GM18498 (cell line): Measurements from ENCODE around the gene SENP1.

Source experiments
- ATAC-seq: cut with Tn5 transposase; IDR thresholded peaks from one replicate; pipeline ENCODE4 v1.9.1; 2021; ENCODE audit warnings: mild to moderate bottlenecking, moderate library complexity; ENCODE audit not compliant: unreplicated experiment

Gene SENP1

GRCh38 chr12:48068457-48068856 is 37.4 kb downstream of the SENP1 start:
- no peak for ATAC-seq

DNA sequence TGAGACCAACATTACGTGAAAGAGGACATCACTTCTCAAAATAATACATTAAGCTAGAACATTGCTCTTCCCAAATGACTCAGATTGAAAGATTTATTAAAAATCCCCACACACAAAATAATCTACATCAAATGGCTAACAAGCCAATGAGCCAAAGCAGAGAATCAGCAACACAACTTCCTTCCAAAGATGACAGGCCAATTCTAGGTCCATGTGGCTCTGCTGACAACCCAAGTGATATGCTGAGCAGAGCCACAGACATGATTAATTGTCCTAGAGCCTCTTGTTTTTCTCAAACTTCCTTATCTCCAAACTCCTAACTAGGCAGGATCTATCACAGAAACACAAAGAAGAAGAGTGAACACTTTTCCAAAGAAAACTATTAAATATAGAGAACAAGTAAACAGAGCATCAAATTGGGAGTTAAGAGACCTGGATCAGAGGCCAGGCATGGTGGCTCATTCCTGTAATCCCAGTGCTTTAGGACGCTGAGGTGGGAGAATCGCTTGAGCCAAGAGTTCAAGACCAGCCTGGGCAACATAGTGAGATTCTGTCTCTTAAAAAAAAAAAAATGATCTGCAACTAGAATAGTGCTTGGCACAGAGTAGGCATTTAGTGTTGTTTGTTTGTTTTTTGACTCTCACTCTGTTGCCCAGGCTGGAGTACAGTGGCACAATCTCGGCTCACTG is 38.5 kb downstream of the SENP1 start:
- ATAC-seq, result no peak

DNA sequence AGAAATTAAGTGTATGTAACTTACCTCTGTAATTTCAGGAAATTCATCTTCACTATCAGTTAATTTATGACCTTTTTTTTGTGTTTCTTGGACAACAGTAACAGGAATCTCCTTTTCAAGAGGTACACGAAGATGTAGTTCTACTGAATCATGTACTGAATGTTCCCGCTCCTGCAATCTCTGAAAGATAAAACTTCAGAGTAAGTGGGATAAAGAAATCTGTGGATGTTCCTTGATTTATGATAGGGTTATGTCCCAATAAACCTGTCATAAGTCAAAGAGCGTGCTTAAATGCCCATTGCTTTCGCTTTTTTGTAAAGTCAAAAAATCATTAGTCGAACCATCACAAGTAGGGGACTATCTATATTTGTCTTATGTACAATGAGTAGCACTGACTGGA is 40.8 kb downstream of the SENP1 start:
- no peak for ATAC-seq

DNA sequence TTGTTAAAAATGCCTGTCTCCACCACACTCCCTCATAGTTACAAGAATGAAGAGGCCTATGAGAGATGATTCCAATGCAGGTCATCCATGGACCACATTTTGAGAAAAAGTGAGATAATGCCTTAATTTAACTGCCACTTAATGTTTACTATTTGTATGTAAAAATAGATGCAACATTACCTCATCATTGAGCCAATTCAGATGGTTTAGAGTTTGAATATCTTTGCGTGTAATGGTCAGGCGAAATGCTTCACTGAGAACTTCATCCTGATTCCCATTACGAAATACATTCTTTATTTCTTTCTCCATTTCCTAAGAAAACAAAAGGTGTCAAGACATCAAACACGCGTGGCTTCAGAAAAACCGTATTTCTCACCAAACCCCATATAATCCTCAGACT is 42.3 kb downstream of the SENP1 start:
- no peak for ATAC-seq

- ATAC-seq, result no peak
These were observed 43.8 kb downstream of the SENP1 start for GRCh38 chr12:48061938-48062719.

DNA sequence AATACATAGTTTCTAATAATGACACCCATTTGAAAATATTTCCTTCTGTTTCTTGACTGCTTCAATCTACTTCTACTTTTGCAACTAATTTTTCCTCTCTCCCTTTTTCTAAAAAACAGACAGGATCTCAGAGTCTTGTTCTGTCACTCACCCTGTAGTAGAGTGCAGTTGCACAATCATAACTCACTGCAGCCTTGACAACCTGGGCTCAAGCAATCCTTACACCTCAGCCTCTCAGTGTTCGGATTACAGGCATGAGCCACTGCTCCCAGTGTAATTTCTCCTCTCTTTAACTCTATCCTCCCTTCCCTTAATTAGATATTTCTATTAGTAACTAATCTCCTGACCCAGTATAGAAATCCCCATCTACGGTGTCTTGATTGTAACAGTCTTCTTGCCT is 45.4 kb downstream of the SENP1 start:
- no peak for ATAC-seq

DNA sequence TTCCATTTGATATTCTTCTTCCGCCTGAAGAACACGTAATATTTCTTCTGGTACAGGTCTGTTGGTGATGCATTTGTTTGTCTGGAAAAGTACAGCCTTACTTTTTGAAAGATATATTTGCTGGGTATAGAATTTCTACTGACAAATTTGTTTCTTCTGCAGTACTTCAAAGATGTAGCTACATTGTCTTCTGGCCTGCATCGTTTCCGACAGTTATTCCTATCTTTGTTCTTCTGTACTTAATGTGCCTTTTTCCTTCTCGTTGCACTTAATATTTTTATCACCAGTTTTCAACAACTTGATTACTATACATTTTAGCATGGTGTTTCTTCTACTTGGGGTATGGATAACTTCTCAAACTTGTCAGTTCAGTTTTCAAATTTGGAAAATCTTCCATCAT is 47.1 kb downstream of the SENP1 start:
- ATAC-seq, result no peak

DNA sequence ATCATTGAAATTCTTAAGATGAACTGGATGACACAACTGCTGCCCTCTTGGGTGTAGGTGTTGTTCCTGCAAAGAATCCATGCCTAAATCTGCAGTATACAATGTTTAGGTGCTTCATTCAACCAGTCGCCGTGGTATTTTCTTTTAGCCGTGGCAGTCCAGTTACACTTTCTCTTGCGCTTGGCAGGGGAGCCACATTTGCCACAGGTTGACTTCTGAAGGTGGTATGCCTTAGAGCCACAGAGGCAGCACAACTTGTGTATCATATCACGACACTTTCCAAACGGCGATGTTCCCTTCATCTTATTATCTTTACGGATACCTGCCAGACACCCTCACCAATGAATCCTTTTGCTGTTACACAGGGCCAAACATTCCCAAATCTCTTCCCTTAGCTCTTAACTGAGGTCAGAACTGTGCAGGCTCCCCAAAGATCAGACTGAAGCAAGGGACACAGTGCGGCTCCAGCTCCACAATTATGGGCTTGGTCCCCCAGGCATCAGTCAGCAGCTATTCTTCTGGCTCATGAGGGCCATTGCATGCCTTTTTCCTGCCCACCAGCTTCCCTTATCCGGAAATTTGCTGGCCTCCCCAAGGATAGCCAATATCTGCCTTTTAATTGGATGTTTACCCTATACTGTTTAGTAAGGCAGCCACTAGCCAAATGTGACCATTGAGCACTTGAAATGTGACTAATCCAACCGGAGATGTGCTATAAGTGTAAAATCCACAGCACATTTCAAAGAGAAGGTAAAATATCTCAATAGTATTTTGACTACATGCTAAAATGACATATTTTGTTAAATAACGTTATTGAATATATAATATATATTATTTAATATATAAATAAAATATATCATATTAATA is 50.7 kb downstream of the SENP1 start:
- no peak for ATAC-seq

DNA sequence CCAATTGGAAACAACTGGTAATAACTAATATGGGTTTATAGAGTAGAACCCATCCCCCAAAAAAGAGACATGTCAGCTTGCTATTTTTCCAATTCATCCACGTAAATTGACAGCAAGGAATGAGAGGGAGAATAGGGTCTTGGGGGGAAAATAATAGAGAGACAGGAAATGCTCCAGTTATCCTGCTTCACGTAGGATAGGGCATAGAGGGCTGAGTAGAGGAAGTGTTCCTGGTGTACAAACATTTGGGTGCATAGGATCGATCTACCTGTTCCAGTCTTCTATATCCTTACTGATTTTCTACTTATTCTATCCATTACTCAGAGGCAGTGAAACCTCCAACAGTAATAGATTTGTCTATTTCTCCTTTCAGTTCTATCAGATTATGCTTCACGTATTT is 52.0 kb downstream of the SENP1 start:
- no peak for ATAC-seq

DNA sequence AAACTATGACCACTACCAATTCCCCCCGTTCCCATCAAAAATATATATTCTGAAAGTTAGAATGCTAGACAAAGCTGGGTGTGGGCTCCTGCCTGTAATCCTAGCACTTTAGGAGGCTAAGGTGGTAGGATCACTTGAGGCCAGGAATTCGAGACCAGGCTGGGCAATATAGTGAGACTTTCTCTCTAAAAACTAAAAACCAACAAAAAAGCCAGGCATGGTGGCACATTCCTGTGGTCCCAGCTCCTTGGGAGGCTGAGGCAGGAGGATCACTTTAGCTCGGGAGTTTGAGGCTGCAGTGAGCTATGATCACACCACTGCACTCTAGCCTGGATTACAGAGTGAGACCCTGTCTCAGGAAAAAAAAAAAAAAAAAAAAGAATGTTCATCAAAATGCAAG is 52.8 kb downstream of the SENP1 start:
- no peak for ATAC-seq

DNA sequence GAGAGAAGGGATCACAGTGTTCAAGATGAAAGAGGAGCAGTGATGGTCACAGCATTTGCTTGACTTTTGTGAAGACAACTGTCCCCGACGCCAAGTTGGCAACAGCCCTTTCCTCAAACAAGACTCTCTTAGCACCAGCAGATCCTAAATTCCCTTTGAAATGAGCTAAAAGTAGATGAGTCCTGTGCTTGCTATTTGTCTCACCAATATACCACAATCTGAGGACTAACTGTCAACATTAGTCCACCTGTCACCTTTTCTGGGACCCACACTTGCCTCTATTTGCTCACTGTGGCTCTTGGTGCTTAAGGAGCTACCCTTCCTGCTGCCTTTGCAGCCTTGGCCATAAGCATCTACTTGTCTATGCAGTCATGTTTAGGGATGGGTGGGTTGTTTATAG is 54.2 kb downstream of the SENP1 start:
- ATAC-seq, result no peak

- no peak for ATAC-seq
These were observed 55.7 kb downstream of the SENP1 start for GRCh38 chr12:48050174-48050573.

GRCh38 chr12:48045965-48046518 is 59.8 kb downstream of the SENP1 start:
- no peak for ATAC-seq

DNA sequence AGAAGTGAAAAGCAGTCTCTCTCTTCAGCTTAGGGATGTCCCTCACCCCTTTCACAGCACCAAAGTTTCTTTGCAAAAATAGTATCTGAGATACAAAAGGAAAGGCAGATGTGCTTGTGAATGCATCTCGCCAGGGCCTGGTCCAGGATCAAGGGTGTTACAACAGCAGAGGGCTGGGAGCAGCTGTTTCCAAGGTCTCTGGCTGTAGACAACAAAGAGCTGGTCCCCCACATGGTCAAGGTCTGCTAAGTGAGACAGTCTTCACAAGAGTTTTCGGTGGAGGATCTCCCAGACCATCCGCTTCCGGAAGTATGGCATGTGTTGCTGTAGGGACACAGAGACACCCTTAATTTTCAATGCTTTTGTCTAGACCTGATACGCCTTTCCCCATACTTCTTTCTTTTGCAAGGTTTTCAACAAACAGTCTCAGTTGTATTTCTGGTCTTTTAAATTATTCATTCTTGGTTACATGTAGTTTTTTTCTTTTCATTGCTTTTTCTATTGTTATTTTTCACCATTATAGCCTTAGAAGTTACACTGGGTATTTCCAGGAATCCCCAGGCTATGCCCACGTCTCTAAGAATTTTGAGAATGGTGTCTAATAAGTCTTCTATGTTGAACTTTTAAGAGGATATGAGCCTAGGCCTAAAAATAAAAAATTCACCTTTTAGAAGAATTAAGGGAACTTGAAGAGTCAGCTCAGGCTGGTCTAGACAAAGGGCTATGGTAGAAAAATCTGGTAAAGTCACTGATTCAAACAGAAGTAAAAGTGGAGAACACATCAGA is 60.6 kb downstream of the SENP1 start:
- ATAC-seq, result no peak

DNA sequence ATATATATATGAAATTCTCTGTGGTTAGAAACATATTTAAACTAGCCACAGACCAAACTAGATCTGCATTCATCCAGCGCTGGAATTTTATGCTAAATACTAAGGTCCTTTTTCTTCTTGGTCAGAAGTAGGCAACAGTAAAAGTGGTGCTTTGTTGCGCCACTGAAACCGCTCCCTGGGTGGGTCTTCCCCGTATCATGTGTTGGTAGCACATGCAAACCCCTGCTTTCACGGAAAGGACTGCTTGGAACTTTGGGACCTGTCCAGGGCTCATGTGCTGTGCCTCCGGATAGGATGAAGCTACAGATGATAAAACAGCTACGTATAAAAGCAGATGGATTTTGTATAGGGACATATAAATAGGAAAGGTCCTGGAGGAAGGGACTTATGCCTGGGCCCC is 61.5 kb downstream of the SENP1 start:
- ATAC-seq, result no peak

- ATAC-seq, result no peak
These were observed 62.1 kb downstream of the SENP1 start for GRCh38 chr12:48043771-48044170.

DNA sequence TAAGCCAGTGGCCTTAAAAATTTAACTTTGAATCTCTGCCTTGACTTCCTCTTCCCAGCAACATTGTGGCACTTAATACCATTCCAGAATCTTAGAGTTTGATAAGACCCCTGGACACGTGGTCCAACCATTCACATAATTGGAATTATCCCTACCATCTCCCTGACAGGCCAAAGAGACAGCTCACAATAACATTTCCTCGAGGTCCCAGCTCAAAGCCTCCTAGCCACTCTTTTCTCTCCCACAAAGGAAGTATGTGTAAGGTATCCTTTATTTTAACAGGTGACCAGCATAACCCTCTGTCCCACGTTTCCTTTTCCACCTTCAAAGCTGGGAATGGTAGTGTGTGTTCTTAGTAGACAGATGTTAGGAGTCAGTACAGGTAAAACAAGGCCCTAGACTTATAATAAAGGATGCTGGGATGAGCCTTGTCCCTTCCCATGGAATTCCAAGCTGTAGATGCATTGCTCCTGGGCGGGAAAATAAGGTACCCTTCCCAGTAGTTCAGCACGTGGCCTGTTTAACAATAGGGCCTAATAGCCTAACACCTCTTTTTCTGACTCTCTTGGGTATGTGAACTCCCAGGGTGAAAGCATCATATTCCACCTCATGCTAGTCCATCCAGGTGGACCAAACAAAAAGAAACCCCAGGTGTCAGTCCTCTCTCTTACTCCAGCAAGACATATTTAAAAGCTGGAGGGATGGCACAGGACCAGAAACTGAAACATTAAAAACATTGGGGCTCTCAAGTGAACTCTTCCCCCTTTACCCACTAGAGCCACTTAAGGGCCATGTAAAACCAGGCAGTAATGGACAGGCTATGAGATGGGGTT is 64.1 kb downstream of the SENP1 start:
- no peak for ATAC-seq

DNA sequence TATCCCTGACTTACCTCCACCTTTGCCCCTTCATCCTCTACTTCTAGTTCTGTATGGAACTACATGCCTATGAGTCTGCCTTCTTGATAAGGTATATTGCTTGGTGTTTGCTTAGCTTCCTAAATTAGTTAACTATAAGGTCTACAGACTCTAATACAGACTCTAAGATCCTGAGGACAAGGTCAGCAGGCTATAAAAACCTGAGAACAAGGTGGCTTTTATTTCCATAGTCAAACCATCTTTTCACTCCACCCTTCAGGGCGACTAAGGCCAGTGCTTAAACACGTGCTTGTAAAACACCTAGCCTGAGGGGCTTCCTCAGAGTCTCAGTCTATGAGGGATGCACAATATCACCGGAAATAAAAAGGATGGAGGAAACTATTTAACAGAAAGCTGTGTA is 65.5 kb downstream of the SENP1 start:
- ATAC-seq, result no peak

- ATAC-seq, result no peak
These were observed 66.7 kb downstream of the SENP1 start for GRCh38 chr12:48039151-48039550.

DNA sequence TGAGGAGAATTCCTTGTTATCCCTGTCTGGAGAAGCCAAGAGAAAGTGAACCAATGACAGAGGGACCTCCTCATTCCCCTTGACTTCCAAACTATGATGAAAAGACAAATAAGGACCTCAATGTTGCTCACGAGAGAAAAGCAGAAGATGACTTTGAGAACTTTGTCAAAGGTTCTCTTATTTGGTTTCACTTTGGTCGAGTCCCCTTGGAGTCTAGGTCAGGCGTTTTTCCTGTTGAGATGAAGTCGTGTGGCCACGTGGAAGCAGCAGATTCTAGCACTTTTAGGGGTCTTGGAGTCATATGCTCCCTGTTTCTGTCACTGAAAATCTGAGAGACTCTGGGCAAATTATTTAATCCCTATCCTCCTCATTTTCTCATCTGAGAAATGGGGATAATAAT is 67.8 kb downstream of the SENP1 start:
- no peak for ATAC-seq
